Ovary (tissue), 9 donors: ENCODE results near the gene DNAI2. TPM values are rescaled to one million over a fixed set of nuclear protein-coding genes. Genes with fewer than 3 reads are reported as not detected.

Experiments used
- DNase-seq, 5 donors: peaks; one replicate each; pipeline ENCODE4 v3.0.0-alpha.2; 2019 to 2020
- H3K27ac ChIP-seq, 2 donors: fragments of 200-600 bp; one replicate each; pipeline versions ENCODE4 v1.5.1 to v1.8.0; 2019 to 2022
- H3K27me3 ChIP-seq: fragments of 200-600 bp; one replicate; pipeline ENCODE4 v1.8.0; 2022
- H3K36me3 ChIP-seq: fragments of 200-600 bp; sonication (generic); one replicate; pipeline ENCODE4 v1.5.1; 2019
- H3K4me1 ChIP-seq: one replicate; pipeline ENCODE4 v1.8.1; 2013; ENCODE audit warnings: mild to moderate bottlenecking, moderate library complexity; ENCODE audit not compliant: insufficient read depth
- H3K4me3 ChIP-seq: fragments of 200-600 bp; sonication (generic); one replicate; pipeline ENCODE4 v1.5.1; 2017
- H3K9me3 ChIP-seq, 2 donors: fragments of 200-600 bp in 1 of 2; sonication (generic) in 1 of 2; one replicate each; pipeline versions ENCODE4 v1.5.1 to v1.8.1; 2013 to 2019; ENCODE audit warnings: mild to moderate bottlenecking in 1 of 2, moderate library complexity in 1 of 2
- EP300 ChIP-seq: sonication (generic); formaldehyde crosslinking; IDR thresholded peaks from one replicate; pipeline ENCODE4 v1.6.1; 2017; ENCODE audit warnings: antibody characterized with exemption
- POLR2A ChIP-seq: fragments of 450-650 bp; IDR thresholded peaks from one replicate; pipeline ENCODE4 v1.6.1; 2017; ENCODE audit warnings: antibody characterized with exemption, mild to moderate bottlenecking, moderate library complexity
- WGBS, 3 donors: extraction: QIAGEN DNeasy Blood & Tissue Kit in 1 of 3; methylation state at CpG; one replicate each; pipeline versions ENCODE4 v1.1.5 to v1.1.7; 2013 to 2017; 5-methylcytosine and 5-hydroxymethylcytosine counted together
- intact Hi-C, 4 donors: fragments of 100-400 bp; cut with DNase I; formaldehyde crosslinking; loops; one replicate each; pipeline versions ENCODE4 v1.11.0 to v1.15.1; 2022 to 2023
- polyA plus RNA-seq, 2 donors: library from polyadenylated mRNA; stranded (reverse); fragments of 200-250 nt in 1 of 2; fragments of 350-450 nt in 1 of 2; fragmentation: Illumina TruSeq in 1 of 2; extraction: RNeasy Lipid Tissue Mini Kit (QIAGEN cat#74804) in 1 of 2; gene quantifications; one replicate each; pipeline ENCODE4 v1.2.3, GENCODE V29; 2013 to 2014
- total RNA-seq, 7 donors: library from RNA; depleted of rRNA in 2 of 7; stranded (reverse); fragments of >200 nt in 2 of 7; fragmentation: NEBNext Ultra II Directional in 3 of 7; extraction: Animal tissue kit (Norgen Biotek cat#: 25700) in 3 of 7; gene quantifications; one replicate each; pipeline versions ENCODE4 v1.1.0 to v1.2.4, GENCODE V29; 2016 to 2023
- TF ChIP-seq, protein P1 (sequence below), 3 donors: fragments of 450-650 bp in 2 of 3; fragments of 200-600 bp in 1 of 3; IDR thresholded peaks; one replicate each; pipeline versions ENCODE4 v1.5.1 to v1.8.0; 2016 to 2022; ENCODE audit warnings: antibody characterized with exemption in 3 of 3, mild to moderate bottlenecking in 1 of 3
- donor health status: DM: no; HTN: no; CAD: no; lungs with moderate emphysema.
- donor health status: DM: no; HTN: no; CAD: no.
- donor health status: Bipolar disorder and iron deficiency.
- donor health status: DM: yes; HTN: yes; CAD: no.
- donor health status: DM: no; HTN: no; CAD: no.
- donor health status: DM: yes; HTN: yes; CAD: no.

Gene DNAI2
- total and polyA plus RNA-seq, 9 donors, result 0.07 to 12.2 (median 0.66) TPM; not detected in 3

DNA sequence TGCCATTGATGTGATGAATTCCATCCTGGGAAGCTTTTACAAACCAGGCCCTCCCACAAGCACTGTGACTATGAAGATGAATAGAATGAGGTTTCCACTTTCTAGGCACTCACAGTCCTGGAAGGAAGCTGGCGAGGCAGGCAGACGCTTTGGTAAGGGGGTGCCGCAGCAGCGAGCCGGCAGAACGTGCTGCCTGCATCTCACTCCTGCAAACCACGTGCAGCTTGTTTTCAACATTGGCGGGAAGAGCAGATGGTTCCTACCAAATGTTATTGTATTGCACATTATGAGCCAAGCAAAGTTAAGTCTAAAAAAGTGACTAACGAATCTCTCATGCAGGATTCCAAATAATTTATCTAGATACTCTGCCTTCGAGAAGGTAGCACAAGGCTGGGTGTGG lies 3.7 kb upstream of the DNAI2 start:
- Histone ChIP-seq H3K4me1 (peaks cover 5% of the 10 kb centered on the region), H3K27ac (no peak overlapping the region), H3K9me3 (no peaks in the 10 kb centered on the region), H3K4me3 (no peak overlapping the region), H3K36me3 (no peaks in the 10 kb centered on the region), H3K27me3 (no peaks in the 10 kb centered on the region)
- peak in 3 of 5 donors; percentile 39 to 57 (median 41) for DNase-seq
- TF ChIP-seq POLR2A, result no peak
- TF ChIP-seq, protein P1, sequence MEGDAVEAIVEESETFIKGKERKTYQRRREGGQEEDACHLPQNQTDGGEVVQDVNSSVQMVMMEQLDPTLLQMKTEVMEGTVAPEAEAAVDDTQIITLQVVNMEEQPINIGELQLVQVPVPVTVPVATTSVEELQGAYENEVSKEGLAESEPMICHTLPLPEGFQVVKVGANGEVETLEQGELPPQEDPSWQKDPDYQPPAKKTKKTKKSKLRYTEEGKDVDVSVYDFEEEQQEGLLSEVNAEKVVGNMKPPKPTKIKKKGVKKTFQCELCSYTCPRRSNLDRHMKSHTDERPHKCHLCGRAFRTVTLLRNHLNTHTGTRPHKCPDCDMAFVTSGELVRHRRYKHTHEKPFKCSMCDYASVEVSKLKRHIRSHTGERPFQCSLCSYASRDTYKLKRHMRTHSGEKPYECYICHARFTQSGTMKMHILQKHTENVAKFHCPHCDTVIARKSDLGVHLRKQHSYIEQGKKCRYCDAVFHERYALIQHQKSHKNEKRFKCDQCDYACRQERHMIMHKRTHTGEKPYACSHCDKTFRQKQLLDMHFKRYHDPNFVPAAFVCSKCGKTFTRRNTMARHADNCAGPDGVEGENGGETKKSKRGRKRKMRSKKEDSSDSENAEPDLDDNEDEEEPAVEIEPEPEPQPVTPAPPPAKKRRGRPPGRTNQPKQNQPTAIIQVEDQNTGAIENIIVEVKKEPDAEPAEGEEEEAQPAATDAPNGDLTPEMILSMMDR (IDR thresholded peaks at IDR 0.05), result no peak
- intact Hi-C loops, result no loop called here
- 10 to 24% (median 11%) methylated on average over 10 of the region's 10 CpGs for WGBS, 3 donors

DNA sequence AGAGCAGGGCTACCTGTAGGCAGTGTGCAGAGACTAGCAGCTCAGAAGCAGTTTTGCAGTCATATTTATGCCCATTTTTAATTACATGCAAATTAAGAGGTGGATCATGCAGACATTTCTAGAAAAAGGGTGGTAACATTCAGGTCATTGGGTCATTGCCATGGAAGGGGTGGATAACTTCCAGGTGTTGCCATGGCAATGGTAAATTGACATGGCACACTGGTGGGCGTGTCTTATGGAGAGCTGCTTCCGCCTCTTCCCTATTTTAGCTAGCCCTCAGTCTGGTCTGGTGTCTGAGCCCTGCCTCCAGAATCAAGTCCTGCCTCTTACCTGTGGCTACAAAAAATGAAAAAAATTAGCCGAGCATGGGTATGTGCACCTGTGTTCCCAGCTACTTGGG lies 2.8 kb upstream of the DNAI2 start:
- TF ChIP-seq EP300 (no peak), POLR2A (no peak)
- TF ChIP-seq, protein P1 (IDR thresholded peaks at IDR 0.05), result no peak
- Histone ChIP-seq H3K4me3 (no peak overlapping the region), H3K36me3 (no peaks in the 10 kb centered on the region), H3K27ac (no peak overlapping the region), H3K27me3 (no peaks in the 10 kb centered on the region), H3K4me1 (peaks cover 10% of the 10 kb centered on the region), H3K9me3 (no peaks in the 10 kb centered on the region)
- 92 to 96% (median 95%) methylated on average over 3 of the region's 3 CpGs for WGBS, 3 donors
- DNase-seq, result no peak
- intact Hi-C loops, result no loop called here

DNA sequence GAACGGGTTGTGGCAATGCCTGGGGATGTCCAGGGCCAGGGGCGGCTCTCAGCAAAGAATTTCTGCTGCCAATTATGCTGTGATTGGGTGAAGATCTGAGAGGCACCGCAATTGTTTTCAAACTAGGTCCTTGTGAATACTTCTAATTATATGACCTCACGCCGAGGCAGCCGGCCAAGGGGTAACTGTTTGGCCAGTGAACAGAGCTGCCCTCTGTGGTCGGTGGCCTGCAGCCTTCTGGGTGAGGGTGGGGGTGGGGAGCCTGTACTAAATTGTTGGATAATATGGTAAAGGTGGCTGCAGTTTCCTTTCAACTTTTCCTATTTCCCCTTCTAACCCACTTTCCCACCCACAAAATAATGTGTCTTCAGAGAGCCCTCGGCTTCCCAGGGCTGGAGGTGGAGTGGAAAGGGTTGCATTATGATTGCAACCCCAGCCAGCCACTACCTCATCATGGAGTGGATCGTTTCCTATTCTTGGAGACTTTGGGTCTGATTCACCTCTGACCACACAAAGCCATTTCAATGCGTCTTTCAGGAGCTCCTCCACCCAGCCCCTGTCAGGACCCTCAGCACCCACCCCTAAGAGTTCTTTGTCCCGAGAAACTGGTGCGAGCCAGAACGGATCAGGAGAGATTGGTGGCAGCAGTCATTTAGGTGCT lies 2.0 kb upstream of the DNAI2 start:
- Histone ChIP-seq H3K27me3 (no peaks in the 10 kb centered on the region), H3K36me3 (no peaks in the 10 kb centered on the region), H3K9me3 (no peaks in the 10 kb centered on the region), H3K4me1 (peaks cover 15% of the 10 kb centered on the region), H3K27ac (no peak overlapping the region), H3K4me3 (no peak overlapping the region)
- 61 to 76% (median 74%) methylated on average over 13 of the region's 13 CpGs for WGBS, 3 donors
- intact Hi-C loops, result no loop called here
- TF ChIP-seq, protein P1 (IDR thresholded peaks at IDR 0.05), result no peak
- TF ChIP-seq POLR2A (no peak), EP300 (no peak)
- peak in 2 of 5 donors; percentile 27 to 49 for DNase-seq

DNA sequence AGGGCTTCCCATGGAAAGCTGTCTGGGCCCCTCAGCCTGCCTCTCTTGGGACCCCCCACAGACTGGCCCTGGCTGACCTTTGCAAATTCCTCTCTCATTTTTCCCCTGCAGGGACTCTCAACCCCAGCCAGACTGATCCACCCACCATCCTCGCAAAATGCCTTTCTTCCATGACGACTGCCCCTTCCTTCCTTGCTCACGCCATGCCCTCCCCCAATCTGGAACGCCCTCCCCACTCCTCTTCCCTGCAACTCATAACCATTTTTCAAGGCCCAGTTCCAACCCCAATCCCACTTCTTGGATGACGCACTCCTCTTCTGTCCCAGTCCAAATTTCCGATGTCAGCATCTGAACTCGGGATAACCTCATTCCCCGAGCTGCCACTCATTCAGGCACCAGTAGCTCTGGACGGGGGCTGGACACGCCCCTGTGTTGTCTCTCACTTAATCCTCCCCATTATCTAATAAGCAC lies 1.3 kb upstream of the DNAI2 start:
- no peaks in the 10 kb centered on the region for H3K27me3 ChIP-seq
- H3K9me3 ChIP-seq, result no peaks in the 10 kb centered on the region
- no peak for DNase-seq
- intact Hi-C loops, result no loop called here
- peaks cover 15% of the 10 kb centered on the region for H3K4me1 ChIP-seq
- WGBS, 3 donors, result 55 to 57% (median 56%) methylated on average over 9 to 10 of the region's 10 CpGs
- no peak overlapping the region for H3K27ac ChIP-seq
- no peak overlapping the region for H3K4me3 ChIP-seq
- no peak for TF ChIP-seq EP300
- TF ChIP-seq POLR2A, result no peak
- TF ChIP-seq, protein P1 (IDR thresholded peaks at IDR 0.05), result no peak
- no peaks in the 10 kb centered on the region for H3K36me3 ChIP-seq
